Measurements from ENCODE around the gene PTPN5. TPM values are rescaled to one million over a fixed set of nuclear protein-coding genes. Genes with fewer than 3 reads are reported as not detected.

The PTPN5 gene
- total RNA-seq, 4 donors from 2014 or later, result under 0.01 to 3.2 (median 0.79) TPM

DNA sequence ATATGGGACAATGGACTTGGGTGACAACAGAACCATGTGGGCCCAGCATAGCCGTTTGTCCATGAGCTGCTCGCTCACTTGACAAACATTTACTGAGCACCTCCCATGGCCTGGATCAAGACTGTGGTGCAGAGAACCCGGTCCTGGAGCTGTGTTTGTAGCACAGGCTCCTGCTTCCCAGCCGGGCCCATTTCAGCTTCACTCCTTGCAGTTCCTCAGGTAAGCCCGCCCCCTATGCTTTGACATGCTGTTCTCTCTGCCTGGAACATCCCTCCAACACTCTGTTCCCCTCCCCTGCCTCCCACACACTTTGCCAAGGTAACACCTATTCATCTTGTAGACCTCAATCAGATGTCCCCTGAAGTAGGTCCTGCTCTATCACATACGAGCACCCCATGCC, 46.3 kb downstream of the PTPN5 start:
- TF ChIP-seq POLR2A (IDR thresholded peaks at IDR 0.05), result no peak
- TF ChIP-seq CTCF (IDR thresholded peaks at IDR 0.05), result no peak
- no peaks in the 10 kb centered on the region for H3K4me1 ChIP-seq
- intact Hi-C loops (cut with DNase I; ENCODE audit: low total_unique reads), result no loop called here
- no peak for DNase-seq
- no peaks in the 10 kb centered on the region for H3K9me3 ChIP-seq
- no peaks in the 10 kb centered on the region for H3K27me3 ChIP-seq
- no peak overlapping the region for H3K27ac ChIP-seq
- H3K4me3 ChIP-seq, result no peak overlapping the region
- H3K36me3 ChIP-seq, result no peaks in the 10 kb centered on the region

DNA sequence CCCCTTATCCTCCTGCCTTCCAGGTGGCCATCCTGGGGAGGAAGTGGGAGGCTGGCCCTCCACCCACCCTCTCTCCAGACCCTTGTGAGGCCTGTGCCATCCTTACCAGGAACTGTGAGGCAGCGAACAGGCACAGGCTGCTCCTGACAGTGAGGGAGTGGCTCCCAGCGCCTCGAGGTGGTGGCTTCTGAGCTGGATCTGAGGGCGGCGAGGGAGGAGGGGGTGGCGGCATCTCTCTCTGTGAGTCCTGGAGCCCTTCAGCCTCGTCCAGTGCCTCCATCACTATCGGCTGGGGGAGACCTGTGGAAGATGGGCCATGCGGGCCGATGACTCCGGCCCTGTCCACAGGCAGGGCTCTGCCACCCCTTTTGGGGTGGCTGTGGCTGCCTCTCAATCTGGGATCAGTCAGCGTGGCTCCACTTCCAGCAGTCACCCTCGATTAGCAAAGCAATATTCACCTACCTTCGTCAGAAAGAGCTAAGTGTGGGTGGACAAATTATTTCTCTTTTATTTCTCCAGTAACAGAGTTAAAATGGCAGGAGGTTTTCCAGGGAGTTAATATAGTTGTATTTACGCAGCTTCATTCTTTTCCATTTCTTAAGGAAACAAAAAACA, 47.6 kb downstream of the PTPN5 start:
- no peak for TF ChIP-seq POLR2A (IDR thresholded peaks at IDR 0.05)
- TF ChIP-seq CTCF (IDR thresholded peaks at IDR 0.05), result no peak
- Histone ChIP-seq H3K4me3 (no peak overlapping the region), H3K27ac (no peak overlapping the region), H3K4me1 (no peaks in the 10 kb centered on the region), H3K36me3 (no peaks in the 10 kb centered on the region), H3K27me3 (no peaks in the 10 kb centered on the region), H3K9me3 (no peaks in the 10 kb centered on the region)
- intact Hi-C loops (cut with DNase I; ENCODE audit: low total_unique reads), result no loop called here
- DNase-seq, result no peak

- Histone ChIP-seq H3K27ac (no peak overlapping the region), H3K9me3 (no peaks in the 10 kb centered on the region), H3K4me3 (no peak overlapping the region), H3K36me3 (no peaks in the 10 kb centered on the region), H3K27me3 (no peaks in the 10 kb centered on the region), H3K4me1 (no peaks in the 10 kb centered on the region)
- no peak for DNase-seq
- TF ChIP-seq CTCF (IDR thresholded peaks at IDR 0.05), result no peak
- no peak for TF ChIP-seq POLR2A (IDR thresholded peaks at IDR 0.05)
- intact Hi-C loops (cut with DNase I; ENCODE audit: low total_unique reads), result no loop called here
These were observed 48.2 kb downstream of the PTPN5 start for GRCh38 chr11:18743365-18743764.

DNA sequence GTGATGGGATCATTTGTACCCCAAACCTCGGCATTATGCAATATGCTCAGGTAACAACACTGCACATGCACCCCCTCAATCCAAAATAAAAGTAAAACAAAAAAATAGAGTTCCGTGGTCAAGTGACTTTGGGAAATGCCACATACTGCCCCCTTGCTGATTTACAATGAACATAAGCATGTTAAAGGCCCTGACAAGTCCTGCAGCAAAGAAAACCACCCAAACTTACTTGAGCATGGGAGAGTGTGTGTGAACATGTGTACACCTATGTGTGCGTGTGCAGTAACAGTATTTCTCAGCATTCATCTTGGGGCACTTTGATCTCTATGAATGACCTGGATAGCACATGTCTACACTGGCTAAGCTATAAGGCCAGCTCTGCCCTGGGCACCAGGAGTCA, 49.8 kb downstream of the PTPN5 start:
- no peaks in the 10 kb centered on the region for H3K9me3 ChIP-seq
- H3K4me1 ChIP-seq, result no peaks in the 10 kb centered on the region
- H3K27me3 ChIP-seq, result no peaks in the 10 kb centered on the region
- H3K4me3 ChIP-seq, result no peak overlapping the region
- H3K27ac ChIP-seq, result no peak overlapping the region
- TF ChIP-seq CTCF (IDR thresholded peaks at IDR 0.05), result no peak
- TF ChIP-seq POLR2A (IDR thresholded peaks at IDR 0.05), result no peak
- intact Hi-C loops (cut with DNase I; ENCODE audit: low total_unique reads), result no loop called here
- H3K36me3 ChIP-seq, result no peaks in the 10 kb centered on the region
- DNase-seq, result no peak

GRCh38 chr11:18739685-18740084, 51.9 kb downstream of the PTPN5 start:
- DNase-seq, result no peak
- no peak for TF ChIP-seq POLR2A (IDR thresholded peaks at IDR 0.05)
- Histone ChIP-seq H3K9me3 (no peaks in the 10 kb centered on the region), H3K36me3 (no peaks in the 10 kb centered on the region), H3K27ac (no peak overlapping the region), H3K27me3 (no peaks in the 10 kb centered on the region), H3K4me1 (no peaks in the 10 kb centered on the region), H3K4me3 (no peak overlapping the region)
- intact Hi-C loops (cut with DNase I; ENCODE audit: low total_unique reads), result no loop called here

GRCh38 chr11:18737642-18738041, 54.0 kb downstream of the PTPN5 start:
- Histone ChIP-seq H3K27me3 (no peaks in the 10 kb centered on the region), H3K27ac (no peak overlapping the region), H3K9me3 (no peaks in the 10 kb centered on the region), H3K4me3 (no peak overlapping the region), H3K36me3 (no peaks in the 10 kb centered on the region), H3K4me1 (no peaks in the 10 kb centered on the region)
- no peak for DNase-seq
- TF ChIP-seq POLR2A (IDR thresholded peaks at IDR 0.05) (no peak), CTCF (IDR thresholded peaks at IDR 0.05) (no peak)
- intact Hi-C loops (cut with DNase I; ENCODE audit: low total_unique reads), result no loop called here
